ENCODE measurements around the gene CREBBP.

CREBBP gene

GRCh38 chr16:3774156-3774767 is 106.3 kb downstream of the CREBBP start:
- Histone ChIP-seq H3K9me3 (ENCODE audit: low read depth, low read length) (no peaks in the 10 kb centered on the region), H3K27ac (peak overlapping the region; percentile 26; the same call in 1 of the 2 replicates), H3K36me3 (ENCODE audit: insufficient read depth, low read length) (peaks cover 85% of the 10 kb centered on the region), H3K9ac (ENCODE audit: insufficient read length) (no peak overlapping the region), H3K4me3 (no peak overlapping the region)
- no peak for DNase-seq (ENCODE audit: low read depth, low spot score)
- TF ChIP-seq POLR2AphosphoS5 (IDR thresholded peaks at IDR 0.05; ENCODE audit: borderline replicate concordance, low read depth, low read length) (no peak), FOXP2 (optimal IDR thresholded peaks at IDR 0.05; ENCODE audit: control extremely low read depth, extremely low read length, insufficient read depth) (no peak), EZH2 (IDR thresholded peaks at IDR 0.05) (no peak)

DNA sequence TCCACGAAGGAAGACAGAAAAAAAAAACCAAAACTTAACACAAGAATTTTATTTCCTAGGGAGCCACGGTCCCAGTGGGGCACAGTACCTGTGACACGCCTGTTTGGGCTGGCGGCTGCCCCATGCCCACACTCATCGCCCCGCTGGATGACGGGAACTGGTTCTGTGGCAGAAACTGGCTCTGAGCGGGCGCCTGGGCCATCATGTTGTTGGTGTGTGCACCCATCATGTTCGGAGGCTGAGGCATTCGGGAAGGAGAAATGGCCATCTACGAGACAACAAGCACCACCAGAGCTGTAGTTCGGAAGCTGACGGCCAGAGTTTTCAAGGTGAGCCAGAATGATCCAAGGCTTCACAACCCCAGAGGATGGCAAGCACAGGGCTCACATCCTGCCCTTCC is 106.8 kb downstream of the CREBBP start:
- Histone ChIP-seq H3K9ac (ENCODE audit: insufficient read length) (no peak overlapping the region), H3K36me3 (ENCODE audit: insufficient read depth, low read length) (peaks cover 87% of the 10 kb centered on the region), H3K9me3 (ENCODE audit: low read depth, low read length) (no peaks in the 10 kb centered on the region), H3K4me3 (no peak overlapping the region), H3K27ac (no peak overlapping the region)
- DNase-seq (ENCODE audit: low read depth, low spot score) = no peak
- TF ChIP-seq POLR2AphosphoS5 (IDR thresholded peaks at IDR 0.05; ENCODE audit: borderline replicate concordance, low read depth, low read length) = no peak
- no peak for TF ChIP-seq EZH2 (IDR thresholded peaks at IDR 0.05)
- TF ChIP-seq FOXP2 (optimal IDR thresholded peaks at IDR 0.05; ENCODE audit: control extremely low read depth, extremely low read length, insufficient read depth) = no peak

DNA sequence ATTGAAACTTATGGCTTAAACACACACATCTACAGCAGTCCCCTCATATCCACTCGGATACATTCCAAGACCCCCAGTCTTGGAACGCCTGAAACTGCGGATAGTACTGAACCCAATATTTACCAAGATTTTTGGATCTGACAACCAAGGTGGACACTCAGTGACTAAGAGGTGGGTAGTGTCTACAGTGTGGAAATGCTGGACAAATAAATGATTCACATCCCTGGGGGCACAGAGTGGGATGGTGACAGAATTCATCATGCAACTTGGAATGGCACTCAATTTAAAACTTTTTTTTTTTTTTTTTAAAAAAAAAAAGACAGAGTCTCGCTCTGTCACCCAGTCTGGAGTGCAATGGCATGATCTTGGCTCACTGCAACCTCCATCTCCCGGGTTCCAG is 109.0 kb downstream of the CREBBP start:
- H3K4me3 ChIP-seq = no peak overlapping the region
- no peak overlapping the region for H3K9ac ChIP-seq (ENCODE audit: insufficient read length)
- TF ChIP-seq EZH2 (IDR thresholded peaks at IDR 0.05) = no peak
- no peak for TF ChIP-seq POLR2AphosphoS5 (IDR thresholded peaks at IDR 0.05; ENCODE audit: borderline replicate concordance, low read depth, low read length)
- TF ChIP-seq FOXP2 (optimal IDR thresholded peaks at IDR 0.05; ENCODE audit: control extremely low read depth, extremely low read length, insufficient read depth) = no peak
- peaks cover 90% of the 10 kb centered on the region for H3K36me3 ChIP-seq (ENCODE audit: insufficient read depth, low read length)
- no peaks in the 10 kb centered on the region for H3K9me3 ChIP-seq (ENCODE audit: low read depth, low read length)
- no peak for DNase-seq (ENCODE audit: low read depth, low spot score)
- no peak overlapping the region for H3K27ac ChIP-seq

DNA sequence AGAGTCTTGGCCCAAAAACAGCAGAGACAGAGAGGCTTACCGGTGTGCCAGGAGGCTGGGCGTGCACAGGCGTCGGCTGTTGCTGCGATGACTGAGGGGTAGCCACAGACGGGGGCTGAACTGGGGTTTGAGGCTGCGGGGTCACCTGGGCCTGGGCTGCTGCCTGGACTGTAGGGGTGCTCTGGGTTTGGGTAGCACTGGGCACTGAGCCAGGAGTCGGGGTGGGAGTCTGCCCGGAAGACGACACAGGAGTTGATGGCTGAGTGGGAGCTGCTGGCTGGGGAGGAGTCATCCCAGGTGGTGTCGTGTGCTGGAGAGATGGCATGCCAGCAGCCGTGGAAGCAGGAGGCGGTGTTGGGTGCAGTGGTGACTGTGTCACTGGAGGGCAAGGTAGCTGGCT is 110.0 kb downstream of the CREBBP start:
- no peaks in the 10 kb centered on the region for H3K9me3 ChIP-seq (ENCODE audit: low read depth, low read length)
- peaks cover 93% of the 10 kb centered on the region for H3K36me3 ChIP-seq (ENCODE audit: insufficient read depth, low read length)
- TF ChIP-seq EZH2 (IDR thresholded peaks at IDR 0.05) = no peak
- TF ChIP-seq POLR2AphosphoS5 (IDR thresholded peaks at IDR 0.05; ENCODE audit: borderline replicate concordance, low read depth, low read length) = no peak
- TF ChIP-seq FOXP2 (optimal IDR thresholded peaks at IDR 0.05; ENCODE audit: control extremely low read depth, extremely low read length, insufficient read depth) = no peak
- no peak overlapping the region for H3K4me3 ChIP-seq
- H3K9ac ChIP-seq (ENCODE audit: insufficient read length) = no peak overlapping the region
- no peak overlapping the region for H3K27ac ChIP-seq
- DNase-seq (ENCODE audit: low read depth, low spot score) = no peak

GRCh38 chr16:3769942-3770341 is 110.6 kb downstream of the CREBBP start:
- no peak for TF ChIP-seq POLR2AphosphoS5 (IDR thresholded peaks at IDR 0.05; ENCODE audit: borderline replicate concordance, low read depth, low read length)
- no peak for TF ChIP-seq FOXP2 (optimal IDR thresholded peaks at IDR 0.05; ENCODE audit: control extremely low read depth, extremely low read length, insufficient read depth)
- no peak for TF ChIP-seq EZH2 (IDR thresholded peaks at IDR 0.05)
- no peak for DNase-seq (ENCODE audit: low read depth, low spot score)
- H3K4me3 ChIP-seq = no peak overlapping the region
- no peaks in the 10 kb centered on the region for H3K9me3 ChIP-seq (ENCODE audit: low read depth, low read length)
- no peak overlapping the region for H3K9ac ChIP-seq (ENCODE audit: insufficient read length)
- no peak overlapping the region for H3K27ac ChIP-seq
- peaks cover 93% of the 10 kb centered on the region for H3K36me3 ChIP-seq (ENCODE audit: insufficient read depth, low read length)

DNA sequence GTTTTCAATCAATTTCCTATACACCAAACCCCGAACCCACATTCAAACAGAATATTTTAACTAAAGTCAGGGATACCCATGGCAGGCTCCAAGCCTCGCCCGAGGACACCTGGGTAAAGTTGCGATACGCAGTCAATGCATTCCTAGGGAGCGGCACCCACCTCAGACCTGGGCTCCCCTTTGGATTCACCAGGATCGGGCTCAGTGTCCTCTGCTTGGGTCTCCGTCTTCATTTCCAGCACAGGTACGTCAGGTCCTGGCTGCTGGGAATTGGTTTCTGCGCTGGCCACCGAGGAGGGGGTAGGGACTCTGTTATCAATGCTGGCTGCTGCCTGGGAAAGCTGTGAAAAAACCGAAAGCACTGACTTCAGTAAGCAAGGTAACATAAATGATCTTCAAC is 111.5 kb downstream of the CREBBP start:
- Histone ChIP-seq H3K9me3 (ENCODE audit: low read depth, low read length) (no peaks in the 10 kb centered on the region), H3K4me3 (no peak overlapping the region), H3K27ac (no peak overlapping the region), H3K36me3 (ENCODE audit: insufficient read depth, low read length) (peaks cover 89% of the 10 kb centered on the region), H3K9ac (ENCODE audit: insufficient read length) (no peak overlapping the region)
- TF ChIP-seq FOXP2 (optimal IDR thresholded peaks at IDR 0.05; ENCODE audit: control extremely low read depth, extremely low read length, insufficient read depth) (no peak), EZH2 (IDR thresholded peaks at IDR 0.05) (no peak), POLR2AphosphoS5 (IDR thresholded peaks at IDR 0.05; ENCODE audit: borderline replicate concordance, low read depth, low read length) (no peak)
- no peak for DNase-seq (ENCODE audit: low read depth, low spot score)

DNA sequence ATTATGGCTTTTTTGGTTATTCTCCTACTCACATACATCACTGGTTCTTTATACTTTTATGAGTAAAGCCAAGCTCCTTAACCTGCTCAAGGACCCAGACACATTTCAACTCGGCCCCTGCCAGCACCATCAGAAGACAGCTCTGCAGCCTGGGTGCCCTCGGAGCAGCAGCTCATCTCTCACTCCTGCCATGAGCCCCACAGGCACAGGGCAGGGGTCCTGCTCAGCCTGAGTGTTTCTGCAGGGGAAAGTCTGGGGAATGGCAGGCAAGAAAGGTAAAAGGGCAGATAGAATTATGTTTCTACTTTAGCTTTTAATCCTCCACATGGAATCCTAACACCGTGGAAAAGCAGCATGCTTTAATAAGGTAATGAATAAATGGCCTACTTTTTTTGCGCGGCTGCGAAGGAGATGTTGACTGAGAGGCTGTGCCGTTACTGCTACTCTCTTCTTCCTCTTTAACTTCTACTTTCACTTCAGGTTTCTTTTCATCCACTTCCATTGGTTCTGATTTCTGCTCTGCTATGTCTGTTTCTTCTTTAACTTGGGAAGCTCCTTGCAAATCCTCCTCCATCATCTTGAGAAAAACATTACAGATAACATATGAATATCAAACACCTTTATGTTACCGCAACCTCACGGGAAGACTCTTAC is 113.1 kb downstream of the CREBBP start:
- no peak for TF ChIP-seq EZH2 (IDR thresholded peaks at IDR 0.05)
- no peak for TF ChIP-seq FOXP2 (optimal IDR thresholded peaks at IDR 0.05; ENCODE audit: control extremely low read depth, extremely low read length, insufficient read depth)
- TF ChIP-seq POLR2AphosphoS5 (IDR thresholded peaks at IDR 0.05; ENCODE audit: borderline replicate concordance, low read depth, low read length) = no peak
- no peak for DNase-seq (ENCODE audit: low read depth, low spot score)
- peaks cover 76% of the 10 kb centered on the region for H3K36me3 ChIP-seq (ENCODE audit: insufficient read depth, low read length)

GRCh38 chr16:3766177-3766576 is 114.3 kb downstream of the CREBBP start:
- Histone ChIP-seq H3K9ac (ENCODE audit: insufficient read length) (no peak overlapping the region), H3K9me3 (ENCODE audit: low read depth, low read length) (no peaks in the 10 kb centered on the region), H3K4me3 (no peak overlapping the region), H3K27ac (no peak overlapping the region), H3K36me3 (ENCODE audit: insufficient read depth, low read length) (peaks cover 66% of the 10 kb centered on the region)
- TF ChIP-seq FOXP2 (optimal IDR thresholded peaks at IDR 0.05; ENCODE audit: control extremely low read depth, extremely low read length, insufficient read depth) = no peak
- TF ChIP-seq POLR2AphosphoS5 (IDR thresholded peaks at IDR 0.05; ENCODE audit: borderline replicate concordance, low read depth, low read length) = no peak
- no peak for TF ChIP-seq EZH2 (IDR thresholded peaks at IDR 0.05)
- no peak for DNase-seq (ENCODE audit: low read depth, low spot score)

More for the DNA sequence above, 113.1 kb downstream of the CREBBP start:
- H3K27ac ChIP-seq = no peak overlapping the region
- H3K9me3 ChIP-seq (ENCODE audit: low read depth, low read length) = no peaks in the 10 kb centered on the region
- H3K9ac ChIP-seq (ENCODE audit: insufficient read length) = no peak overlapping the region
- H3K4me3 ChIP-seq = no peak overlapping the region

All from SK-N-MC (cell line).